CD4-positive, alpha-beta T cell treated with Interleukin-2 at 100 ng/mL for 4 hours (primary cell): ENCODE measurements around the gene SDHAF1.
"Not testable (repeated sequence)": the region's sequence is repeated elsewhere in the genome, so short reads cannot be mapped to it uniquely, and the experiment has no call there.

Experiments
- DNase-seq: peaks from one replicate; pipeline ENCODE4 v3.0.0-alpha.2; 2020; ENCODE audit warnings: low spot score

SDHAF1 gene

GRCh38 chr19:36014012-36014924, 19.3 kb downstream of the SDHAF1 start, which contains the start of gene ALKBH6:
Gene ALKBH6, minus strand, starts transcription at chr19:36014213. Its CDS starts 816 bp downstream, at chr19:36013397.
- DNase-seq = peak; percentile 99

DNA sequence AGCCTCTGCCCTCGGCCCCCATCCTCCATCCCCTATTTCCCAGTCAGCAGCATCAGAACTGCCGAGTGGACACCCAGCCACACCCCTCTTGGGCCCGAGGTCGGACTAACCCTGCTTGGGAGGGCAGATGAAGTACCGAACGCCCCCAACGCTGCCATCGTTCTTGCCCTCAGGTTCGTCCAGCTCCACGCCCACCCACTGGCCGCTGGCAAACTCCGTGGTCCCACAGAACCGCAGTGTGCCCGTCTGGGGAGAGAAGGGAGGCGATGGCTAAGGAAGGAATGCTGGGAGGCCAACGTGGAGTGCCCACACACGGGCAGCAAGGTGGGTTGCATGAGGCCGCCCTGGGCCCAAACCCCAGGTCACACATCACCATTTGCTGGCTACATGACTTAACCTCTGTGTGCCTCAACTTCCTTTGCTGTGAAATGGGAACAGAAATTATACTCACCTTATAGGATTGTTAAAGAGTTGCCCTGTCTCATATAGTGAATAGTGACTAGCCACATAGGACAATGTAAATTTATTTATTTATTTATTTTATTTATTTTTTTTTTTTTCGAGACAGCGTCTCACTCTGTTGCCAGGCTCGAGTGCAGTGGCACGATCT, 24.2 kb downstream of the SDHAF1 start:
- DNase-seq = no peak

DNA sequence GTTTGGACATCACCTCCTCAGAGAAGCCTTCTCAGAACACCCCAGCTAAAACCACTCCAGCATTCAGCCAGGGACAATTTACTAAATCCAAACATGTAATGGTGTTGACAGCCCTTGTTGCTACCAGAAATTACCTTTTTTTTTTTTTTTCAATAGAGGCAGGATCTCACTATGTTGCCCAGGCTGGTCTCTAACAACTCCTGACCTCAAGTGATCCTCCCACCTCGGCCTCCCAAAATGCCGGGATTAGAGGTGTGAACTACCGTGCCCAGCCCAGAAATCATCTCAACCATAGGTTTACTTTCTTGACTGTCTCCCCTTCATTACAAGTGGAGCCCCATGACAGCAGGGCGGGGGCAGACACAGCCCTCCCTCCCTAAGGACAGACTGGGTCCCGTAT, 28.4 kb downstream of the SDHAF1 start:
- DNase-seq = no peak

- no peak for DNase-seq
Observed at GRCh38 chr19:36025541-36025940, 30.6 kb downstream of the SDHAF1 start.

- DNase-seq = no peak
Observed at GRCh38 chr19:36026091-36026876, 31.3 kb downstream of the SDHAF1 start.

DNA sequence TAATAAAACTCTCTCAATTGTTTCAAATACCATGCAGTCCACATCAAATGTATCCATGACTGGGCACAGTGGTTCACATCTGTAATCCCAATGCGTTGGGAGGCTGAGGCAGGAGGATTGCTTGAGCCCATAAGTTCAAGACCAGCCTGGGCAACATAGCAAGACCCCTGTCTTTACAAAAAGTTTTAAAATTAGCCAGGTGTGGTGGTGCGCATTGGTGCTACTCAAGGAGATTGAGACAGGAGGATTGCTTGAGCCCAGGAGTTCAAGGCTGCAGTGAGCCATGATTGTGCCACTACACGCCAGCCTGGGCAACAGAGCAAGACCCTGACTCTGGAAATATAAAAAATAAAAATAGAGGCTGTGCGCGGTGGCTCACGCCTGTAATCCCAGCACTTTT, 32.7 kb downstream of the SDHAF1 start:
- DNase-seq = no peak

GRCh38 chr19:36028313-36029041, 33.5 kb downstream of the SDHAF1 start:
- DNase-seq = no peak

DNA sequence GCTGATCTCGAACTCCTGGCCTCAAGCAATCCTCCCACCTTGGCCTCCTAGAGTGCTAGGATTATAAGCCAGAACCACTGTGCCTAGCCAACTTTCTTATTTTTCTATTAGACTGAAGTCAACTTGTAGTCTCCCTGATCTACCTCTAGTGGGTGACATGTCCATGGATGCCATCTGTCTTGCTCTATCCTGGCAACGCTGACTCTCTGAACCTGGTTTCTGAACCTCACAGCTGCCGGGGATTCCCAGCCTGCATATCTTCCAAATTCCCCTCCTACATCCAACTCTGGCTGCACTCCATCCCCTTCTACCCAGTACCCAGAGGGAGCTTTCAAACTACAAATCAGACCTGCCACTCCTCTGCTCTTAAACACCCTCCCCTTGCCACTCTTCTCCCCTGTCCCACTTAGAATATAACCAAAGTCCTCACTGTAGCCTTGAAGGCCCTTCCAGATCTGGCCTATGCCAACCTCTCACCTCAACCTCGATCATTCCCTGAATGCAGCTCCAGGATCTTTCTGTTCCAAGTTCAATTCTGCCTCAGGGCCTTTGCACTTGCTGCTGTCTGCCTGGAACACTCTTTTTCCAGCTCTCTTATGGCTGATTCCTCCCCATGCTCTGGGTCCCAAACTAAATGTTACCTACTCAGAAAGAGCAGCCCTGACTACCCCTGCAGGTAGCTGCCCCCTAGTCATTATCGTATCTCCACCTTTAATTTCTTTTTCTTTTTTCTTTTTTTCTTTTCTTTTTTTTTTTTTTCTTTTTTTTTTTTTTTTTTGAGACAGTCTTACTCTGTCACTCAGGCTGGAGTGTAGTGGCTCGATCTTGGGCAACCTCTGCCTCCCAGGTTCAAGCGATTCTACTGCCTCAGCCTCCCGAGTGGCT, 35.5 kb downstream of the SDHAF1 start:
- DNase-seq = no peak

DNA sequence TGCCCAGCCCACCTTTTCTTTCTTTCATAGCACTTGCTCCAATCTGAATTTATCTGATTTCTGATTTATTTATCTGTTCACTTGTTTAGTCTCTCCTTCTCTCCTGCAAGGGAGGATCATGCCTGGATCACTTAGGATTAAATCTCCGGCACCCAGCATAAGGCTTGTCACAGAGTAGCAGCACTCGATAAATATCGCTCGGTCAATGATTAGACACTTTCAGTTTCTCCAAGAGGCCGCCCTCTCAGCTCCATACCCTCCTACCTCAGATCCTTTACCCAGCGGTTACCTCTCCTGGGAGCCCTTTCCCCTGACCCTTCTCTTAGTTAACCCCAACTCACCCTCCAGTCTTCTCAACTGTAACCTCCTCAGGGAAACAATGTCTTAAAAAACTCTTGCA, 36.3 kb downstream of the SDHAF1 start:
- DNase-seq = no peak

- DNase-seq = peak; percentile 8
Observed at GRCh38 chr19:36032251-36033104, 37.5 kb downstream of the SDHAF1 start, which contains the start of gene CLIP3. Gene CLIP3, minus strand, starts transcription at chr19:36032873. Its CDS starts 516 bp downstream, at chr19:36032357.

- DNase-seq = no peak
Observed at GRCh38 chr19:36040495-36040894, 45.5 kb downstream of the SDHAF1 start.

- not testable (repeated sequence) for DNase-seq
Observed at GRCh38 chr19:36041092-36041491, 46.1 kb downstream of the SDHAF1 start.

DNA sequence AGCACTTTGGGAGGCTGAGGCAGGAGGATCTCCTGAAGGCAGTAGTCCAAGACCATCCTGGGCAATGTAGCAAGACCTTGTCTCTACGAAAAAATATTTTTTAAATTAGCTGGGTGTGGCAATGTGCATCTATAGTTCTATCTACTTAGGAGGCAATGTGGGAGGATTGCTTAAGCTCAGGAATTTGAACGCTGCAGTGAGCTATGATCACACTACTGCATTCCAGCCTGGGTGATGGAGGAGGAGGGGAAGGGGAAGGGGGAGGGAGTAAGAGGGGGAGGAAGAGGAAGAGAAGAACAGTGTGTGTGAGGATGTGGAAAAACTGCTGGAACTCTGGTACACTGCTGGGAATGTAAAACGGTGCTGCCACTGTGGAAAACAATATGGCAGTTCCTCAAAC, 46.8 kb downstream of the SDHAF1 start:
- DNase-seq = no peak

DNA sequence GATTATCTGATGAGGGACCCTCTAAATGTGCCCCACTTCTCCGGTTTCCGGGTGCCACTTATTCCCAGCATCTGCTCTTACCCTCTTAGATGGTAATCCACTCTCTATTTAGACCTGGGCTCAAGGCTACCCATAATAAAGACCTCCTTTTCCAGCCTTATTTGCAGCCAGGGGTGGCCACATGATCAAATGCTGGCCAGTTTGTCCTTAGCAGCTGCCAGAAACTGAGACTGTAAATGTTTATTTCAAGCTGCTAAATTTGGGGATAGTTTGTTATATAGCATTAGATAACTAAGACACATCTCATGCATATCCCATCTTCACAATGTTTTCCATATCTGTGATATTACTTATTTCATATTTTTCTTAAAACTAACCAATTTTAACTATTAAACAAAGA, 49.0 kb downstream of the SDHAF1 start:
- DNase-seq = no peak
